Measurements from ENCODE around the gene TCEANC2. TPM values are rescaled to one million over a fixed set of nuclear protein-coding genes. Genes with fewer than 3 reads are reported as not detected.

TCEANC2 gene
- total RNA-seq, 1 experiment from 2014 or later = 5.3 TPM

DNA sequence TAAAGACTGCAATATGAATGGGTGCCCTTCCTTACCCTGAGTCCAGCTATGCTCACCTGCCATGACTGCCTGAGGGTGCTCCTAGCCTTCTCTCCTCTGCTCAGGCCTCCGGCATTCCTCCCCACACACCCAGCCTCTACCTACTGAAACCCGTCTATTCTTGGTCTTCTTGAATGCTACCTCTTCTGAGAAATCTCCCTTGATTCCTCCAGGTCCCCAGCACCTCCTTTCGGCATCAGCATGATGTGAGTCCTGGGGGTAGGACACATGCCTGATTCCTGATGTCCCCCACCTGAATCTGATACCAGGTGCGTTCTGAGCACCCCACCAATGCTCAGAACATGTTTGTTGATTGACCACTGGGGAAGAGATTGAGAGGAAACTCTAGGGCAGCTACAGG is 44.0 kb upstream of the TCEANC2 start:
- Histone ChIP-seq H4K91ac (ENCODE audit: insufficient read length, low read depth, low read length) (no peak overlapping the region), H3K79me2 (ENCODE audit: insufficient read depth, low read length) (no peaks in the 10 kb centered on the region), H3K27me3 (ENCODE audit: insufficient read depth, low read length) (no peaks in the 10 kb centered on the region), H3K9ac (ENCODE audit: extremely low read depth, insufficient read length, low read length) (no peak overlapping the region), H3K79me1 (ENCODE audit: insufficient read depth, low read depth, low read length, poor library complexity, severe bottlenecking) (no peaks in the 10 kb centered on the region), H3K4me1 (ENCODE audit: insufficient read depth, low read length) (no peaks in the 10 kb centered on the region), H2BK20ac (ENCODE audit: low read depth, low read length, poor library complexity, severe bottlenecking) (no peak overlapping the region), H2BK15ac (ENCODE audit: low read depth, low read length) (no peak overlapping the region), H4K20me1 (ENCODE audit: control insufficient read depth, insufficient read depth, insufficient read length) (no peaks in the 10 kb centered on the region), H3K23me2 (ENCODE audit: insufficient read length, low read depth, low read length, poor library complexity, severe bottlenecking) (no peaks in the 10 kb centered on the region), H3K4me2 (ENCODE audit: insufficient read depth, insufficient read length, low read length) (no peak overlapping the region), H4K5ac (ENCODE audit: insufficient read length, low read depth, low read length) (no peak overlapping the region), H3K23ac (ENCODE audit: insufficient read length, low read depth, low read length) (no peak overlapping the region), H2BK5ac (ENCODE audit: insufficient read length, low read length) (no peak overlapping the region), H2AFZ (ENCODE audit: low read length) (no peak overlapping the region), H2AK5ac (ENCODE audit: insufficient read length, low read length) (no peak overlapping the region), H3T11ph (ENCODE audit: low read length) (no peak overlapping the region), H3K27ac (ENCODE audit: insufficient read length, low read depth, low read length) (no peak overlapping the region), H4K8ac (replicated peaks; ENCODE audit: insufficient read length, low read depth, low read length) (no peak overlapping the region), H2BK120ac (ENCODE audit: low read depth, low read length, poor library complexity, severe bottlenecking) (no peak overlapping the region), H2BK12ac (ENCODE audit: insufficient read length, low read depth, low read length) (no peak overlapping the region), H3K9me3 (ENCODE audit: control insufficient read depth, low read depth, low read length) (no peaks in the 10 kb centered on the region), H3K4ac (ENCODE audit: low read depth, low read length) (no peak overlapping the region), H3K18ac (ENCODE audit: insufficient read length, low read depth, low read length) (no peak overlapping the region), H3K14ac (ENCODE audit: insufficient read depth, low read length) (no peak overlapping the region), H3K56ac (ENCODE audit: insufficient read length, low read depth, low read length) (no peak overlapping the region)
- Mint-ChIP-seq H3K9me3 (peaks cover 5% of the 10 kb centered on the region in 2 experiments; a peak in 4 of 5 replicates), H3K27ac (no peak overlapping the region), H3K36me3 (ENCODE audit: insufficient read depth in 1 of 3, low read depth in 3 of 3) (no peaks in the 10 kb centered on the region), H3K27me3 (ENCODE audit: low read depth) (peaks cover 3% of the 10 kb centered on the region), H3K4me3 (no peak overlapping the region), H3K4me1 (peaks cover 0 to 6% of the 10 kb centered on the region in 2 experiments; a peak in 2 of 4 replicates)
- TF ChIP-seq, protein P1, sequence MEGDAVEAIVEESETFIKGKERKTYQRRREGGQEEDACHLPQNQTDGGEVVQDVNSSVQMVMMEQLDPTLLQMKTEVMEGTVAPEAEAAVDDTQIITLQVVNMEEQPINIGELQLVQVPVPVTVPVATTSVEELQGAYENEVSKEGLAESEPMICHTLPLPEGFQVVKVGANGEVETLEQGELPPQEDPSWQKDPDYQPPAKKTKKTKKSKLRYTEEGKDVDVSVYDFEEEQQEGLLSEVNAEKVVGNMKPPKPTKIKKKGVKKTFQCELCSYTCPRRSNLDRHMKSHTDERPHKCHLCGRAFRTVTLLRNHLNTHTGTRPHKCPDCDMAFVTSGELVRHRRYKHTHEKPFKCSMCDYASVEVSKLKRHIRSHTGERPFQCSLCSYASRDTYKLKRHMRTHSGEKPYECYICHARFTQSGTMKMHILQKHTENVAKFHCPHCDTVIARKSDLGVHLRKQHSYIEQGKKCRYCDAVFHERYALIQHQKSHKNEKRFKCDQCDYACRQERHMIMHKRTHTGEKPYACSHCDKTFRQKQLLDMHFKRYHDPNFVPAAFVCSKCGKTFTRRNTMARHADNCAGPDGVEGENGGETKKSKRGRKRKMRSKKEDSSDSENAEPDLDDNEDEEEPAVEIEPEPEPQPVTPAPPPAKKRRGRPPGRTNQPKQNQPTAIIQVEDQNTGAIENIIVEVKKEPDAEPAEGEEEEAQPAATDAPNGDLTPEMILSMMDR (conservative IDR thresholded peaks at IDR 0.05) = no peak
- no peak for DNase-seq
- WGBS (ENCODE audit: extremely low coverage, insufficient read length, low lambda C conversion rate) = no CpG with 5 or more reads among the region's 4 CpGs
